HG03060 (cell line): ENCODE measurements around the gene SETSIP.
"Not testable (repeated sequence)": the region's sequence is repeated elsewhere in the genome, so short reads cannot be mapped to it uniquely, and the experiment has no call there.

ENCODE experiments used
- ATAC-seq: cut with Tn5 transposase; IDR thresholded peaks from one replicate; pipeline ENCODE4 v1.9.1; 2021; ENCODE audit warnings: low read depth, moderate number of reproducible peaks; ENCODE audit not compliant: unreplicated experiment

Gene SETSIP

GRCh38 chr1:92065042-92065441, 10.2 kb downstream of the SETSIP start:
- no peak for ATAC-seq

- no peak for ATAC-seq
Observed at GRCh38 chr1:92051948-92052347, 23.3 kb downstream of the SETSIP start.

GRCh38 chr1:92045766-92046495, 29.3 kb downstream of the SETSIP start:
- ATAC-seq: no peak

GRCh38 chr1:92043621-92044020, 31.6 kb downstream of the SETSIP start:
- no peak for ATAC-seq

- ATAC-seq: no peak
Observed at GRCh38 chr1:92040971-92041370, 34.2 kb downstream of the SETSIP start.

GRCh38 chr1:92038695-92039346, 36.4 kb downstream of the SETSIP start:
- no peak for ATAC-seq

- no peak for ATAC-seq
Observed at GRCh38 chr1:92037400-92037799, 37.8 kb downstream of the SETSIP start.

GRCh38 chr1:92031281-92032110, 43.7 kb downstream of the SETSIP start:
- no peak for ATAC-seq

- no peak for ATAC-seq
Observed at GRCh38 chr1:92030656-92031107, 44.5 kb downstream of the SETSIP start.

GRCh38 chr1:92029241-92029922, 45.8 kb downstream of the SETSIP start:
- ATAC-seq: no peak

GRCh38 chr1:92026806-92027205, 48.4 kb downstream of the SETSIP start:
- no peak for ATAC-seq

GRCh38 chr1:92026042-92026441, 49.2 kb downstream of the SETSIP start:
- ATAC-seq: not testable (repeated sequence)
